ENCODE results near the gene TARP.

The TARP gene

GRCh38 chr7:38273286-38273995, at the start of gene TARP:
Gene TARP, minus strand, starts transcription at chr7:38273636.
- DNase-seq, result no peak

- no peak for DNase-seq
These were observed 49.7 kb upstream of the TARP start for GRCh38 chr7:38323156-38323555.

GRCh38 chr7:38322461-38322860, 49.0 kb upstream of the TARP start:
- no peak for DNase-seq

- DNase-seq, result no peak
These were observed 48.5 kb upstream of the TARP start for GRCh38 chr7:38321967-38322366.

- peak; percentile 91 for DNase-seq
These were observed 48.1 kb upstream of the TARP start for GRCh38 chr7:38321515-38321944.

- DNase-seq, result no peak
These were observed 47.6 kb upstream of the TARP start for GRCh38 chr7:38321050-38321449.

GRCh38 chr7:38319873-38320272, 46.4 kb upstream of the TARP start:
- no peak for DNase-seq

- DNase-seq, result peak; percentile 69
These were observed 45.5 kb upstream of the TARP start for GRCh38 chr7:38318803-38319416.

- peak; percentile 77 for DNase-seq
These were observed 44.8 kb upstream of the TARP start for GRCh38 chr7:38318241-38318640.

- DNase-seq, result no peak
These were observed 44.1 kb upstream of the TARP start for GRCh38 chr7:38317515-38317914.

- DNase-seq, result no peak
These were observed 43.4 kb upstream of the TARP start for GRCh38 chr7:38316733-38317360.

GRCh38 chr7:38315410-38315809, 42.0 kb upstream of the TARP start:
- no peak for DNase-seq

GRCh38 chr7:38312821-38313220, 39.4 kb upstream of the TARP start:
- peak; percentile 83 for DNase-seq

- peak; percentile 38 for DNase-seq
These were observed 38.0 kb upstream of the TARP start for GRCh38 chr7:38311329-38311937.

- peak; percentile 68 for DNase-seq
These were observed 37.2 kb upstream of the TARP start for GRCh38 chr7:38310591-38311101.

- DNase-seq, result no peak
These were observed 36.1 kb upstream of the TARP start for GRCh38 chr7:38309555-38309954.

GRCh38 chr7:38308140-38308539, 34.7 kb upstream of the TARP start:
- peak; percentile 62 for DNase-seq

- peak; percentile 36 for DNase-seq
These were observed 34.2 kb upstream of the TARP start for GRCh38 chr7:38307640-38308039.

- DNase-seq, result peak; percentile 31
These were observed 33.5 kb upstream of the TARP start for GRCh38 chr7:38306914-38307313.

GRCh38 chr7:38306171-38306570, 32.7 kb upstream of the TARP start:
- no peak for DNase-seq

- no peak for DNase-seq
These were observed 30.4 kb upstream of the TARP start for GRCh38 chr7:38303866-38304265.

- DNase-seq, result no peak
These were observed 26.7 kb upstream of the TARP start for GRCh38 chr7:38300175-38300574.

- no peak for DNase-seq
These were observed 26.0 kb upstream of the TARP start for GRCh38 chr7:38299275-38299931.
